H9 (cell line): ENCODE results near the gene COL5A2. TPM values are rescaled to one million over a fixed set of nuclear protein-coding genes. Genes with fewer than 3 reads are reported as not detected.

Experiments
- DNase-seq: peaks from one replicate; pipeline ENCODE4 v3.0.0-alpha.2; 2017
- H2AFZ ChIP-seq: one replicate; pipeline ENCODE4 v1.6.1; 2013; ENCODE audit warnings: mild to moderate bottlenecking, low read length, control low read depth, moderate library complexity
- H2AK5ac ChIP-seq: 2 replicates; pipeline ENCODE4 v1.6.1; 2013; ENCODE audit warnings: low read length, control low read depth, mixed read lengths; ENCODE audit not compliant: insufficient read length
- H2BK120ac ChIP-seq: one replicate; pipeline ENCODE4 v1.6.1; 2013; ENCODE audit warnings: low read depth, mild to moderate bottlenecking, low read length, control low read depth, inconsistent platforms; ENCODE audit not compliant: poor library complexity, severe bottlenecking
- H2BK12ac ChIP-seq: 2 replicates; pipeline ENCODE4 v1.6.1; 2013; ENCODE audit warnings: low read length, control low read depth, mixed read lengths, low read depth; ENCODE audit not compliant: insufficient read length
- H2BK15ac ChIP-seq: 2 replicates; pipeline ENCODE4 v1.6.1; 2013; ENCODE audit warnings: low read depth, low read length, control low read depth
- H2BK20ac ChIP-seq: one replicate; pipeline ENCODE4 v1.6.1; 2013; ENCODE audit warnings: low read depth, mild to moderate bottlenecking, low read length, control low read depth, inconsistent platforms; ENCODE audit not compliant: poor library complexity, severe bottlenecking
- H2BK5ac ChIP-seq: 2 replicates; pipeline ENCODE4 v1.6.1; 2013; ENCODE audit warnings: low read length, control low read depth, mixed read lengths; ENCODE audit not compliant: insufficient read length
- H3K14ac ChIP-seq: 2 replicates; pipeline ENCODE4 v1.6.1; 2013; ENCODE audit warnings: low read length, control low read depth; ENCODE audit not compliant: insufficient read depth
- H3K18ac ChIP-seq: 2 replicates; pipeline ENCODE4 v1.6.1; 2013; ENCODE audit warnings: low read depth, mild to moderate bottlenecking, mixed read lengths, low read length, control low read depth; ENCODE audit not compliant: insufficient read length
- H3K23ac ChIP-seq: 2 replicates; pipeline ENCODE4 v1.6.1; 2013; ENCODE audit warnings: low read length, control low read depth, mixed read lengths, low read depth; ENCODE audit not compliant: insufficient read length
- H3K23me2 ChIP-seq: 2 replicates; pipeline ENCODE4 v1.6.1; 2013; ENCODE audit warnings: low read depth, mild to moderate bottlenecking, mixed read lengths, low read length, control low read depth; ENCODE audit not compliant: insufficient read length, poor library complexity, severe bottlenecking
- H3K27ac ChIP-seq: 2 replicates; pipeline ENCODE4 v1.5.1; 2013; ENCODE audit warnings: low read length, control low read depth, mixed read lengths, low read depth; ENCODE audit not compliant: insufficient read length
- H3K27me3 ChIP-seq: 2 replicates; pipeline ENCODE4 v1.6.1; 2013; ENCODE audit warnings: low read length, control low read depth, inconsistent platforms; ENCODE audit not compliant: insufficient read depth
- H3K4ac ChIP-seq: 2 replicates; pipeline ENCODE4 v1.6.1; 2013; ENCODE audit warnings: low read depth, mild to moderate bottlenecking, control low read depth, inconsistent platforms, low read length, moderate library complexity
- H3K4me1 ChIP-seq: 2 replicates; pipeline ENCODE4 v1.6.1; 2013; ENCODE audit warnings: low read length, control low read depth, inconsistent platforms; ENCODE audit not compliant: insufficient read depth
- H3K4me2 ChIP-seq: 2 replicates; pipeline ENCODE4 v1.6.1; 2013; ENCODE audit warnings: low read length, control low read depth, mixed read lengths; ENCODE audit not compliant: insufficient read length, insufficient read depth
- H3K56ac ChIP-seq: 2 replicates; pipeline ENCODE4 v1.6.1; 2013; ENCODE audit warnings: low read depth, mild to moderate bottlenecking, mixed read lengths, low read length, control low read depth; ENCODE audit not compliant: insufficient read length
- H3K79me1 ChIP-seq: 2 replicates; pipeline ENCODE4 v1.6.1; 2013; ENCODE audit warnings: low read depth, mild to moderate bottlenecking, moderate library complexity, low read length, control low read depth, inconsistent platforms; ENCODE audit not compliant: insufficient read depth, poor library complexity, severe bottlenecking
- H3K79me2 ChIP-seq: 2 replicates; pipeline ENCODE4 v1.6.1; 2013; ENCODE audit warnings: low read length, control low read depth, inconsistent platforms; ENCODE audit not compliant: insufficient read depth
- H3K9ac ChIP-seq: 2 replicates; pipeline ENCODE4 v1.6.1; 2013; ENCODE audit warnings: low read length, control low read depth, mixed read lengths; ENCODE audit not compliant: insufficient read length; ENCODE audit errors: extremely low read depth
- H3K9me3 ChIP-seq: one replicate; pipeline ENCODE4 v1.6.1; 2013; ENCODE audit warnings: low read depth, low read length, inconsistent platforms; ENCODE audit not compliant: control insufficient read depth
- H3T11ph ChIP-seq: one replicate; pipeline ENCODE4 v1.6.1; 2013; ENCODE audit warnings: mild to moderate bottlenecking, low read length, control low read depth, inconsistent platforms
- H4K20me1 ChIP-seq: one replicate; pipeline ENCODE4 v1.6.1; 2013; ENCODE audit not compliant: control insufficient read depth, insufficient read length, insufficient read depth
- H4K5ac ChIP-seq: 2 replicates; pipeline ENCODE4 v1.6.1; 2013; ENCODE audit warnings: low read depth, mild to moderate bottlenecking, mixed read lengths, low read length, control low read depth; ENCODE audit not compliant: insufficient read length
- H4K8ac ChIP-seq: replicated peaks from 2 replicates; pipeline ENCODE4 v1.6.1; 2013; ENCODE audit warnings: low read length, control low read depth, mixed read lengths, low read depth; ENCODE audit not compliant: insufficient read length
- H4K91ac ChIP-seq: 2 replicates; pipeline ENCODE4 v1.6.1; 2013; ENCODE audit warnings: low read depth, mild to moderate bottlenecking, moderate library complexity, mixed read lengths, low read length, control low read depth; ENCODE audit not compliant: insufficient read length
- H3K27ac Mint-ChIP-seq, 3 experiments: 2 replicates in 2 of 3; 3 replicates in 1 of 3; pipeline ENCODE4 v1.8.0; 2020 to 2021; ENCODE audit warnings: mixed read lengths in 3 of 3, mild to moderate bottlenecking in 1 of 3, moderate library complexity in 1 of 3
- H3K27me3 Mint-ChIP-seq: 2 replicates; pipeline ENCODE4 v1.8.0; 2021; ENCODE audit warnings: low read depth, mild to moderate bottlenecking, moderate library complexity, mixed read lengths
- H3K36me3 Mint-ChIP-seq, 3 experiments: 2 replicates in 2 of 3; 3 replicates in 1 of 3; pipeline ENCODE4 v1.8.0; 2020 to 2021; ENCODE audit warnings: low read depth in 3 of 3, mixed read lengths in 3 of 3; ENCODE audit not compliant: insufficient read depth in 1 of 3
- H3K4me1 Mint-ChIP-seq, 2 experiments: 2 replicates each; pipeline ENCODE4 v1.8.0; 2020; ENCODE audit warnings: mixed read lengths in 2 of 2
- H3K4me3 Mint-ChIP-seq, 2 experiments: 2 replicates in 1 of 2; 3 replicates in 1 of 2; pipeline ENCODE4 v1.8.0; 2020 to 2021; ENCODE audit warnings: mild to moderate bottlenecking in 2 of 2, mixed read lengths in 2 of 2, moderate library complexity in 1 of 2
- H3K9me3 Mint-ChIP-seq, 2 experiments: 2 replicates in 1 of 2; 3 replicates in 1 of 2; pipeline ENCODE4 v1.8.0; 2020; ENCODE audit warnings: mild to moderate bottlenecking in 2 of 2, mixed read lengths in 2 of 2, moderate library complexity in 1 of 2
- CTCF ChIP-seq: fragments of 200-600 bp; sonication (generic); conservative IDR thresholded peaks from 3 replicates; pipeline ENCODE4 v1.8.0; 2021; ENCODE audit warnings: antibody characterized with exemption, mild to moderate bottlenecking
- total RNA-seq: library from RNA; stranded (reverse); gene quantifications from 2 replicates; pipeline ENCODE4 v1.2.1, GENCODE V29; 2021

The COL5A2 gene
- total RNA-seq, 1 experiment from 2014 or later: 10.5 TPM

- Histone ChIP-seq H2AFZ (no peak overlapping the region), H4K8ac (no peak overlapping the region), H2BK15ac (no peak overlapping the region), H4K91ac (no peak overlapping the region), H3K79me1 (no peaks in the 10 kb centered on the region), H2BK12ac (no peak overlapping the region), H3K56ac (no peak overlapping the region), H3K4ac (no peak overlapping the region), H3K9me3 (no peaks in the 10 kb centered on the region), H3K23ac (no peak overlapping the region), H3K27ac (no peak overlapping the region), H4K5ac (no peak overlapping the region), H2AK5ac (no peak overlapping the region), H3K79me2 (no peaks in the 10 kb centered on the region), H3K9ac (no peak overlapping the region), H3K4me2 (no peak overlapping the region), H3K27me3 (no peaks in the 10 kb centered on the region), H3K14ac (no peak overlapping the region), H2BK20ac (no peak overlapping the region), H3K23me2 (no peaks in the 10 kb centered on the region), H2BK5ac (no peak overlapping the region), H3K4me1 (no peaks in the 10 kb centered on the region), H4K20me1 (no peaks in the 10 kb centered on the region), H3T11ph (no peak overlapping the region), H3K18ac (no peak overlapping the region), H2BK120ac (no peak overlapping the region)
- no peak for DNase-seq
- Mint-ChIP-seq H3K9me3 (no peaks in the 10 kb centered on the region), H3K27ac (no peak overlapping the region), H3K4me1 (peaks cover 0 to 5% of the 10 kb centered on the region in 2 experiments; a peak in 2 of 4 replicates), H3K36me3 (no peaks in the 10 kb centered on the region), H3K27me3 (no peaks in the 10 kb centered on the region), H3K4me3 (no peak overlapping the region)
- TF ChIP-seq CTCF: no peak
Measured at GRCh38 chr2:189125195-189125594, 54.4 kb downstream of the COL5A2 start.
